NCI-H187 (cell line): ENCODE measurements around the gene TCERG1L.
"Not testable (repeated sequence)": the region's sequence is repeated elsewhere in the genome, so short reads cannot be mapped to it uniquely, and the experiment has no call there.

Experiments used
- DNase-seq, 2 experiments: peaks; one replicate each; lab custom pipeline; 2025; lab: John Stamatoyannopoulos, UW

The TCERG1L gene

GRCh38 chr10:131249238-131249954 is 62.1 kb downstream of the TCERG1L start:
- no peak for DNase-seq

- no peak for DNase-seq
Observed at GRCh38 chr10:131248376-131249165, 63.0 kb downstream of the TCERG1L start.

DNA sequence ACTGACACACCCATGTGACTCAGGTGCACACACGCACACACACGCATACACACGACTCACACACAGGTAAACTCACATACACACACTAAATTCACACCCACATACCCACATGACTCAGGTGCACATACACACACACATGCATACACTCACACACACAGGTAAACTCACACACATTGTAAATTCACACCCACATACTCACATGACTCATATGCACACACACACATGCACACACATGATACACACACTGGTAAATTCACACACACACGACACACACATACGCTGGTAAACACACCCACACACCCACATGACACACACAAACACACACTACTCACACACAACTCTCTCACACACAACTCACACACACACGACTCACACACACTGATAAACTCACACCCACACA is 63.6 kb downstream of the TCERG1L start:
- DNase-seq, result no peak

GRCh38 chr10:131246775-131247174 is 64.7 kb downstream of the TCERG1L start:
- DNase-seq, result no peak

GRCh38 chr10:131246089-131246488 is 65.4 kb downstream of the TCERG1L start:
- DNase-seq, result no peak

GRCh38 chr10:131245475-131246059 is 66.0 kb downstream of the TCERG1L start:
- no peak for DNase-seq

- no peak for DNase-seq
Observed at GRCh38 chr10:131244836-131245235, 66.7 kb downstream of the TCERG1L start.

- no peak for DNase-seq
Observed at GRCh38 chr10:131243076-131243475, 68.4 kb downstream of the TCERG1L start.

- DNase-seq, result no peak
Observed at GRCh38 chr10:131242007-131242406, 69.5 kb downstream of the TCERG1L start.

GRCh38 chr10:131240691-131241090 is 70.8 kb downstream of the TCERG1L start:
- no peak for DNase-seq

GRCh38 chr10:131239926-131240325 is 71.6 kb downstream of the TCERG1L start:
- no peak for DNase-seq

DNA sequence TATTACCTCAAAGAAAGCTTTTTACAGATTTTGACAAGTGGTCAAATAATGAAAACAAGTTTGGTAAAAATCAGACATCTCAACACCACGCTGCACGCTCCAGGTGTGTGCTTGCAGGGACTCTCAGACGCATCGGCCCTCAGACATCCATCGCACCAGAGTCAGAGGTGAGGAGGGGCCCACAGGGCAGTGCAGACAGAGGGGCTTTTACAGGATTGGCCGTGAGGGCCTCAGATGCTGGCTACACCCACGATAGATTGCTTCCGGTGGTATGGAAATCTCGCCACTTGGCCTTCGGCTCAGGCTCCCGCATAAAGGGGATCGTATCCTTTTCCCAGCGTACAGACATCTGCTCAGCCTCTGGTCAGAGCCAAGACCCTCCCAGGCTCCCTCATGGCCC is 72.1 kb downstream of the TCERG1L start:
- no peak for DNase-seq

- DNase-seq, result no peak
Observed at GRCh38 chr10:131238669-131239280, 72.7 kb downstream of the TCERG1L start.

GRCh38 chr10:131237991-131238651 is 73.4 kb downstream of the TCERG1L start:
- DNase-seq, result no peak

DNA sequence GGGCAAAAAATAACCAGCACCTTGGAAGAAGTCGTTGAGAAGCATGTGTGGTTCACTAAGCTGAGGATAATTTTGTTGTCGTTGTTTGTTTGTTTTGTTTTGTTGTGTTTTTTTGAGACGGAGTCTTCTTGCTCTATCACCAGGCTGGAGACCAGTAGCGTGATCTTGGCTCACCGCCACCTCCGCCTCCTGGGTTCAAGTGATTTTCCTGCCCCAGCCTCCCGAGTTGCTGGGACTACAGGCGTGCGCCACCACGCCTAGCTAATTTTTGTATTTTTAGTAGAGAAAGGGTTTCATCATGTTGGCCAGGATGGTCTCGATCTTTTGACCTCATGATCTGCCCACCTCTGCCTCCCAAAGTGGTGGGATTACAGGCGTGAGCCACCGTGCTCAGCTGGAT is 76.9 kb downstream of the TCERG1L start:
- not testable (repeated sequence) for DNase-seq

DNA sequence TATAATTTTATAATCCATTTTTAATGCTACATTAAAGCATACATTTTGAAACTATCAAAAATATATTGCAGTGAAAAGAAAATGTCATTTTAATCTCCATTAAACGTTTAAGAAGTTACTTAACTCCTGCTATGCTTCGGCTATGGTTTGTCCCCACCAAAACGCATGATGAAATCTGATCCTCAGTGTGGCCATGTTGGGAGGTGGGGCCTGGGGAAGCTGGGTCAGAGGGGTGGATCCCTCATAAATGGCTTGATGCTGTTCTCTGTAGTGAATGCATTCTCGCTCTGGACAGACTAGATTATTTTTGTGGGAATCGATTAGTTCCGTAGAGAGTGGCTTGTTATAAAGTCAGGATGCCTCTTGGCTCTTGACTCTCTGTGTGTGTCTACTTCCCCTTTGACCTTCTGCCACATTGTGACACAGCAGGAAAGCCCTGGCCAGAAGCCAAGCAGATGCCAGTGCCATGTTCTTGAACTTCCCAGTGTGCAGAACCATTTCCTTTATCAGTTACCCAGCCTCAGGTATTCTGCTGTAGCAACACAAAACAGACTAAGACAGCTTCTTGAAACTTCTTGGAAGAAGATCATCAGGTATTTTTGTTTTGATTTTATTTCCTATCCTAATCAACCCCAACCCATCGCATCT is 77.8 kb downstream of the TCERG1L start:
- no peak for DNase-seq

- no peak for DNase-seq
Observed at GRCh38 chr10:131231965-131232541, 79.5 kb downstream of the TCERG1L start.

DNA sequence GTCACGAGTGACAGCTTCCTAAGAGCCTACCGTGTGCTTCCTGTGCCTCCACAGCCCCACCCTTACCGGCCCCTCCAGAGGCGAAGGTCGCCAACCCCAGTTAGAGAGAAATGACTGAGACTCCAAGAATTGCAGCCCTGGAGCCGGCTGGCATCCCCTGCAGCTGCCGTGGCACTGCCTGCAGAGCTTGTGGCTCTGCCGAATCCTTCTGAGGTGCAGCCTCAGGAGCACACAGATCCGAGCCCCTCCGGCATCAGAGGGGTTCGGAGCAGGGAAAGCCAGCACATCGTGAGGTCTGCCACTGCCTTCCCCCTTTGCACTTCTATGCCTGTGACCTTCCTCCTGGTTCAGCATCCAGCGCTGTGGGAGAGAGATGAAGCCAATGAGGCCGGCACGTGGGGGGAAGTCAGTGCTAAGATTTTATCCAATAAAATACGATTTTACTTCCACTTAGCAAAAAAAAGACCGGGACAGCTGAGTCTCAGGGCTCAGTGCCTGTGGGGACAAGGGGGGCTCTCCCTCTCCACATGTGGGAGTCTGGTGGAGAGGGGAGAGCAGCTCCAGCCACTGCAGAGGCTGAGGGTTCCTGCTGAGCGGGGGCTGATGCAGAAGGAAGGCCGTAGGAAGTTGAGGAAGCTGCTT is 80.1 kb downstream of the TCERG1L start:
- DNase-seq, result no peak

- DNase-seq, result no peak
Observed at GRCh38 chr10:131230641-131231322, 80.7 kb downstream of the TCERG1L start.

- DNase-seq, result no peak
Observed at GRCh38 chr10:131230166-131230565, 81.4 kb downstream of the TCERG1L start.
